DND-41 (cell line): ENCODE results near the gene GSDME.

Source experiments
- ATAC-seq: fragments of 200-7000 bp; cut with Tn5 transposase; 3 replicates; pipeline ENCODE4 v1.9.1; 2021; ENCODE audit warnings: low read depth; ENCODE audit not compliant: insufficient read depth
- DNase-seq: peaks from one replicate; pipeline ENCODE4 v3.0.0-alpha.2; 2020
- H2AFZ ChIP-seq: 2 replicates; pipeline ENCODE4 v1.6.0; 2012; ENCODE audit warnings: low read depth, low read length
- H3K27ac ChIP-seq: 2 replicates; pipeline ENCODE4 v1.5.1; 2012; ENCODE audit warnings: low read length, inconsistent platforms
- H3K27me3 ChIP-seq: fragments of 200-600 bp; sonication (generic); 2 replicates; pipeline ENCODE4 v1.6.0; 2012; ENCODE audit warnings: low read length, mild to moderate bottlenecking, inconsistent platforms; ENCODE audit not compliant: insufficient read depth, poor library complexity
- H3K36me3 ChIP-seq: 2 replicates; pipeline ENCODE4 v1.5.1; 2012; ENCODE audit warnings: low read length, inconsistent platforms; ENCODE audit not compliant: insufficient read depth
- H3K4me1 ChIP-seq: 2 replicates; pipeline ENCODE4 v1.5.1; 2012; ENCODE audit warnings: mild to moderate bottlenecking, low read length; ENCODE audit not compliant: insufficient read depth
- H3K4me2 ChIP-seq: 2 replicates; pipeline ENCODE4 v1.6.0; 2012; ENCODE audit warnings: mild to moderate bottlenecking, moderate library complexity, low read length, inconsistent platforms; ENCODE audit not compliant: insufficient read depth
- H3K4me3 ChIP-seq, 2 experiments: fragments of 200-600 bp in 1 of 2; shearing (Covaris generic) in 1 of 2; 2 replicates each; pipeline ENCODE4 v1.5.1; 2012 to 2016; ENCODE audit warnings: inconsistent platforms in 2 of 2, low read length in 2 of 2, mild to moderate bottlenecking in 2 of 2, low read depth in 1 of 2, moderate library complexity in 1 of 2
- H3K79me2 ChIP-seq: 2 replicates; pipeline ENCODE4 v1.6.0; 2012; ENCODE audit warnings: low read length, inconsistent platforms; ENCODE audit not compliant: insufficient read depth
- H3K9ac ChIP-seq: 2 replicates; pipeline ENCODE4 v1.6.0; 2012; ENCODE audit warnings: low read depth, mild to moderate bottlenecking, inconsistent platforms, low read length, moderate library complexity
- H3K9me3 ChIP-seq: 2 replicates; pipeline ENCODE4 v1.5.1; 2012; ENCODE audit warnings: low read length, moderate library complexity, mild to moderate bottlenecking, inconsistent platforms; ENCODE audit not compliant: insufficient read depth, severe bottlenecking
- H4K20me1 ChIP-seq: 2 replicates; pipeline ENCODE4 v1.6.0; 2012; ENCODE audit warnings: low read length; ENCODE audit not compliant: insufficient read depth
- CTCF ChIP-seq: IDR thresholded peaks from 2 replicates; pipeline ENCODE4 v1.5.1; 2012; ENCODE audit warnings: borderline replicate concordance, low read length, moderate library complexity, mild to moderate bottlenecking; ENCODE audit not compliant: poor library complexity, severe bottlenecking; ENCODE audit errors: extremely low read depth
- EZH2 ChIP-seq: IDR thresholded peaks from 3 replicates; pipeline ENCODE4 v1.6.1; 2012; ENCODE audit warnings: borderline replicate concordance, low read depth, mild to moderate bottlenecking, moderate library complexity, low read length, inconsistent platforms; ENCODE audit not compliant: severe bottlenecking

GSDME gene

GRCh38 chr7:24713850-24714675 is 43.2 kb downstream of the GSDME start:
- H3K4me2 ChIP-seq = no peak overlapping the region
- H3K79me2 ChIP-seq = no peaks in the 10 kb centered on the region
- DNase-seq (no peak), ATAC-seq (no peak)
- peaks cover 27% of the 10 kb centered on the region for H3K4me1 ChIP-seq
- H3K27me3 ChIP-seq = no peaks in the 10 kb centered on the region
- TF ChIP-seq EZH2 = no peak
- TF ChIP-seq CTCF = no peak
- H2AFZ ChIP-seq = no peak overlapping the region
- no peak overlapping the region for H3K4me3 ChIP-seq
- no peaks in the 10 kb centered on the region for H4K20me1 ChIP-seq
- H3K9ac ChIP-seq = no peak overlapping the region
- no peak overlapping the region for H3K27ac ChIP-seq
- no peaks in the 10 kb centered on the region for H3K36me3 ChIP-seq
- no peaks in the 10 kb centered on the region for H3K9me3 ChIP-seq

GRCh38 chr7:24713039-24713793 is 44.0 kb downstream of the GSDME start:
- no peak for TF ChIP-seq CTCF
- TF ChIP-seq EZH2 = no peak

GRCh38 chr7:24709585-24710360 is 47.5 kb downstream of the GSDME start:
- Histone ChIP-seq H3K79me2 (no peaks in the 10 kb centered on the region), H3K36me3 (no peaks in the 10 kb centered on the region; the same call in 1 of the 2 replicates), H3K27me3 (no peaks in the 10 kb centered on the region), H3K4me3 (no peak overlapping the region), H3K9ac (no peak overlapping the region), H3K9me3 (no peaks in the 10 kb centered on the region), H2AFZ (no peak overlapping the region), H3K27ac (no peak overlapping the region), H3K4me1 (no peaks in the 10 kb centered on the region), H4K20me1 (no peaks in the 10 kb centered on the region), H3K4me2 (no peak overlapping the region)
- ATAC-seq = no peak
- TF ChIP-seq CTCF (no peak), EZH2 (no peak)
- no peak for DNase-seq

More at GRCh38 chr7:24713039-24713793, 44.0 kb downstream of the GSDME start:
- Histone ChIP-seq H3K4me1 (peaks cover 19% of the 10 kb centered on the region), H3K4me3 (no peak overlapping the region), H3K9me3 (no peaks in the 10 kb centered on the region), H3K4me2 (no peak overlapping the region), H2AFZ (no peak overlapping the region), H3K79me2 (no peaks in the 10 kb centered on the region), H3K27ac (no peak overlapping the region), H3K36me3 (no peaks in the 10 kb centered on the region), H3K27me3 (no peaks in the 10 kb centered on the region), H4K20me1 (no peaks in the 10 kb centered on the region), H3K9ac (no peak overlapping the region)
- no peak for DNase-seq
- ATAC-seq = no peak
